ENCODE data around the gene REM1. TPM values are rescaled to one million over a fixed set of nuclear protein-coding genes. Genes with fewer than 3 reads are reported as not detected.
"Not testable (repeated sequence)": the region's sequence is repeated elsewhere in the genome, so short reads cannot be mapped to it uniquely, and the experiment has no call there.

The REM1 gene
- total RNA-seq, 1 experiment from 2014 or later = not detected

DNA sequence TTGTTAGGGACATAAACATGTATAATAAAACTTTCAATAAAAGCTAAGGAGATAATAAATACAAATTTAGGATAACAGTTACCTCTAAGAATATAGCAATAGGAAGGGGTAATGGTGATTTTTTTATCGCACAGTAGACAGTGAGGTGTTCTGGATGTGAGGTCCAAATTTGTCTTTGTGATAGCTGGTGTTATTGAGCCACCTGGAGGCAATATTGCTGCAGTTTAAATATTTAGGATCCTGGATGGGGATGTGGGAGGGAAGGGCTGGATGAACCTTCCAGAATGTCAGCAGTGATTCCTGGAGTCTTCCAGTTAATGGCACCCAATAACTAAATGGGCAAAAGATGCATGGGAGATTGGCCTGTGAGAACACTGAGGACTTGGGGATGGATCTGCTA is 20.7 kb upstream of the REM1 start:
- POLR2A ChIA-PET = interaction anchor here (0.8 kb wide), 1 partner anchor 41 kb away, joined by 4 read pairs; no protein-coding TSS in a partner anchor
- Histone ChIP-seq H3K36me3 (ENCODE audit: control insufficient read depth in 1 of 2, insufficient read depth in 2 of 2, low read length in 2 of 2) (no peaks in the 10 kb centered on the region), H3K9me3 (ENCODE audit: control insufficient read depth in 1 of 2, insufficient read depth in 1 of 2, low read depth in 1 of 2, low read length in 2 of 2) (no peaks in the 10 kb centered on the region), H3K9ac (ENCODE audit: low read length) (no peak overlapping the region), H3K4me2 (ENCODE audit: low read length) (no peak overlapping the region), H3K4me1 (ENCODE audit: control insufficient read depth in 1 of 2, insufficient read depth in 2 of 2, low read length in 2 of 2) (no peaks in the 10 kb centered on the region), H3K27ac (ENCODE audit: low read depth, low read length) (no peak overlapping the region), H3K9me2 (ENCODE audit: insufficient read depth) (no peaks in the 10 kb centered on the region), H2AFZ (ENCODE audit: low read depth, low read length, poor library complexity, severe bottlenecking) (no peak overlapping the region), H3K79me2 (ENCODE audit: insufficient read depth, low read length) (no peaks in the 10 kb centered on the region), H3K4me3 (replicated peaks in 1 of 2; ENCODE audit: low read depth in 1 of 2, low read length in 2 of 2) (no peak overlapping the region), H3K27me3 (ENCODE audit: insufficient read depth, low read length) (no peaks in the 10 kb centered on the region), H4K20me1 (ENCODE audit: insufficient read depth) (no peaks in the 10 kb centered on the region)
- TF ChIP-seq ELF1 (IDR thresholded peaks at IDR 0.05; ENCODE audit: borderline replicate concordance, low read depth) (no peak), RAD21 (IDR thresholded peaks at IDR 0.05; ENCODE audit: low read depth) (peak; percentile 18; the same call in 1 of the 2 replicates), ZNF274 (IDR thresholded peaks at IDR 0.05; ENCODE audit: low read depth, low read length) (no peak), TCF7L2 (IDR thresholded peaks at IDR 0.05; ENCODE audit: borderline replicate concordance, extremely low read depth, insufficient read depth, insufficient read length) (no peak)
- DNase-seq (ENCODE audit: low read depth, low spot score) = no peak
- CTCF ChIA-PET = no interaction called here
- no peak for ATAC-seq
- BruUV-seq (replicated peaks) = no TSS peak
- intact Hi-C loops (cut with micrococcal nuclease) = loop anchor here (5.0 kb wide), 1 partner anchor 158 kb away; no protein-coding TSS in a partner anchor
- RAD21 ChIA-PET (ENCODE audit: low non-redundant PET in 1 of 2, low total read pairs in 2 of 2, uncharacterized antibody in 2 of 2, unreplicated experiment in 2 of 2) = no interaction called here

DNA sequence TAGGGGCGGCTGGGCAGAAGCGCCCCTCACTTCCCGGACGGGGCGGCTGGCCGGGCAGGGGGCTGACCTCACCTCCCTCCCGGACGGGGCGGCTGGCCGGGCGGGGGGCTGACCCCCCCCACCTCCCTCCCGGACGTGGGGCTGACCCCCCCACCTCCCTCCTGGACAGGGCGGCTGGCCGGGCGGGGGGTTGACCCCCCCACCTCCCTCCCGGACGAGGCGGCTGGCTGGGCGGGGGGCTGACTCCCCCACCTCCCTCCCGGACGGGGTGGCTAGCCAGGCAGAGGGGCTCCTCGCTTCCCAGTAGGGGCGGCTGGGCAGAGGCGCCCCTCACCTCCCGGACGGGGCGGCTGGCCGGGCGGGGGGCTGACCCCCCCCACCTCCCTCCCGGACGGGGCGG is 4.1 kb upstream of the REM1 start:
- DNase-seq (ENCODE audit: low read depth, low spot score); intact Hi-C loops (cut with micrococcal nuclease); RAD21 ChIA-PET (ENCODE audit: low non-redundant PET in 1 of 2, low total read pairs in 2 of 2, uncharacterized antibody in 2 of 2, unreplicated experiment in 2 of 2); CTCF ChIA-PET; H3K27ac ChIP-seq (ENCODE audit: low read depth, low read length); H2AFZ ChIP-seq (ENCODE audit: low read depth, low read length, poor library complexity, severe bottlenecking); H3K9ac ChIP-seq (ENCODE audit: low read length); H4K20me1 ChIP-seq (ENCODE audit: insufficient read depth); H3K79me2 ChIP-seq (ENCODE audit: insufficient read depth, low read length); H3K9me3 ChIP-seq (ENCODE audit: control insufficient read depth in 1 of 2, insufficient read depth in 1 of 2, low read depth in 1 of 2, low read length in 2 of 2); BruUV-seq (replicated peaks); H3K9me2 ChIP-seq (ENCODE audit: insufficient read depth); H3K36me3 ChIP-seq (ENCODE audit: control insufficient read depth in 1 of 2, insufficient read depth in 2 of 2, low read length in 2 of 2); H3K27me3 ChIP-seq (ENCODE audit: insufficient read depth, low read length); H3K4me3 ChIP-seq (replicated peaks in 1 of 2; ENCODE audit: low read depth in 1 of 2, low read length in 2 of 2); ATAC-seq; POLR2A ChIA-PET; H3K4me2 ChIP-seq (ENCODE audit: low read length); H3K4me1 ChIP-seq (ENCODE audit: control insufficient read depth in 1 of 2, insufficient read depth in 2 of 2, low read length in 2 of 2): not testable (repeated sequence)
